Neural cell (in vitro differentiated cells): ENCODE measurements around the gene ATN1. TPM values are rescaled to one million over a fixed set of nuclear protein-coding genes. Genes with fewer than 3 reads are reported as not detected.

Experiments used
- H2AFZ ChIP-seq: fragments of 200-600, 300-800 bp; sonication (generic), shearing (Covaris generic); 2 replicates; pipeline ENCODE4 v1.6.0; 2014; ENCODE audit warnings: low read depth, mild to moderate bottlenecking, antibody characterized with exemption, low read length, moderate library complexity
- H3F3A ChIP-seq: fragments of 200-600 bp; shearing (Covaris generic); 2 replicates; pipeline ENCODE4 v1.6.1; 2016; ENCODE audit warnings: mild to moderate bottlenecking, moderate library complexity, mixed read lengths, antibody characterized with exemption, low read length; ENCODE audit not compliant: insufficient read depth, poor library complexity, severe bottlenecking
- H3K27ac ChIP-seq: fragments of 200-600, 300-800 bp; sonication (generic), shearing (Covaris generic); 2 replicates; pipeline ENCODE4 v1.5.1; 2014; ENCODE audit warnings: mild to moderate bottlenecking, low read length, moderate library complexity
- H3K27me3 ChIP-seq: fragments of 300-800, 200-600 bp; sonication (generic), shearing (Covaris generic); 2 replicates; pipeline ENCODE4 v1.6.0; 2014; ENCODE audit warnings: mild to moderate bottlenecking, low read depth, low read length, moderate library complexity; ENCODE audit not compliant: insufficient read depth
- H3K36me3 ChIP-seq: fragments of 300-800, 200-600 bp; sonication (generic), shearing (Covaris generic); 2 replicates; pipeline ENCODE4 v1.5.1; 2014; ENCODE audit warnings: mild to moderate bottlenecking, antibody characterized with exemption, low read length, moderate library complexity; ENCODE audit not compliant: insufficient read depth
- H3K4me2 ChIP-seq: fragments of 300-800, 200-600 bp; sonication (generic), shearing (Covaris generic); 2 replicates; pipeline ENCODE4 v1.6.0; 2014; ENCODE audit warnings: mild to moderate bottlenecking, low read length
- H3K4me3 ChIP-seq: fragments of 300-800, 200-600 bp; sonication (generic), shearing (Covaris generic); 2 replicates; pipeline ENCODE4 v1.5.1; 2014; ENCODE audit warnings: mild to moderate bottlenecking, low read length, moderate library complexity
- H3K79me2 ChIP-seq: fragments of 200-600 bp; shearing (Covaris generic); replicated peaks from 2 replicates; pipeline ENCODE4 v1.6.0; 2014; ENCODE audit warnings: mild to moderate bottlenecking, low read length, moderate library complexity; ENCODE audit not compliant: insufficient read depth
- H3K9ac ChIP-seq: fragments of 300-800, 200-600 bp; sonication (generic), shearing (Covaris generic); 2 replicates; pipeline ENCODE4 v1.6.1; 2016; ENCODE audit warnings: mild to moderate bottlenecking, low read length, mixed read lengths
- H3K9me2 ChIP-seq: fragments of 200-600 bp; shearing (Covaris generic); 2 replicates; pipeline ENCODE4 v1.6.1; 2016; ENCODE audit warnings: mild to moderate bottlenecking, low read length, mixed read lengths; ENCODE audit not compliant: insufficient read depth
- H3K9me3 ChIP-seq: fragments of 200-600, 300-800 bp; sonication (generic), shearing (Covaris generic); 2 replicates; pipeline ENCODE4 v1.6.1; 2016; ENCODE audit warnings: mild to moderate bottlenecking, mixed run types, low read length, moderate library complexity, mixed read lengths
- H4K20me1 ChIP-seq: fragments of 200-600 bp; shearing (Covaris generic); 2 replicates; pipeline ENCODE4 v1.6.1; 2016; ENCODE audit warnings: mild to moderate bottlenecking, mixed run types; ENCODE audit not compliant: insufficient read depth
- CTCF ChIP-seq: fragments of 450-650 bp; IDR thresholded peaks from 2 replicates; pipeline ENCODE4 v1.5.1; 2014; ENCODE audit warnings: antibody characterized with exemption, mild to moderate bottlenecking, moderate library complexity; ENCODE audit not compliant: poor library complexity, severe bottlenecking
- EP300 ChIP-seq: fragments of 450-650 bp; conservative IDR thresholded peaks from 2 replicates; pipeline ENCODE4 v1.6.1; 2014; ENCODE audit warnings: antibody characterized with exemption, mild to moderate bottlenecking, moderate library complexity; ENCODE audit not compliant: poor library complexity, severe bottlenecking
- EZH2 ChIP-seq: fragments of 200-600, 300-800 bp; shearing (Covaris generic), sonication (generic); IDR thresholded peaks from 2 replicates; pipeline ENCODE4 v1.6.1; 2014; ENCODE audit warnings: antibody characterized with exemption, low read length, borderline replicate concordance, mild to moderate bottlenecking; ENCODE audit not compliant: insufficient read depth, poor library complexity, severe bottlenecking
- MXI1 ChIP-seq: fragments of 450-650 bp; conservative IDR thresholded peaks from 2 replicates; pipeline ENCODE4 v1.6.1; 2014; ENCODE audit warnings: antibody characterized with exemption, mild to moderate bottlenecking; ENCODE audit not compliant: poor library complexity, severe bottlenecking
- POLR2AphosphoS5 ChIP-seq: IDR thresholded peaks from 2 replicates; pipeline ENCODE4 v1.6.1; 2012
- RAD21 ChIP-seq: fragments of 450-650 bp; conservative IDR thresholded peaks from 2 replicates; pipeline ENCODE4 v1.6.1; 2014; ENCODE audit warnings: antibody characterized with exemption, mild to moderate bottlenecking, moderate library complexity
- REST ChIP-seq: IDR thresholded peaks from 2 replicates; pipeline ENCODE4 v1.6.1; 2012; ENCODE audit warnings: borderline replicate concordance
- SMC3 ChIP-seq: fragments of 450-650 bp; conservative IDR thresholded peaks from 2 replicates; pipeline ENCODE4 v1.6.1; 2014; ENCODE audit warnings: antibody characterized with exemption, mild to moderate bottlenecking, moderate library complexity; ENCODE audit not compliant: poor library complexity
- TAF1 ChIP-seq: IDR thresholded peaks from 2 replicates; pipeline ENCODE4 v1.6.1; 2012; ENCODE audit warnings: low read depth
- polyA plus RNA-seq: library from polyadenylated mRNA; depleted of rRNA; stranded (reverse); fragments of >200 nt; gene quantifications from 2 replicates; pipeline ENCODE4 v1.2.3, GENCODE V29; 2014

Gene ATN1
- polyA plus RNA-seq, 1 donor from 2014 or later = 9.2 TPM

DNA sequence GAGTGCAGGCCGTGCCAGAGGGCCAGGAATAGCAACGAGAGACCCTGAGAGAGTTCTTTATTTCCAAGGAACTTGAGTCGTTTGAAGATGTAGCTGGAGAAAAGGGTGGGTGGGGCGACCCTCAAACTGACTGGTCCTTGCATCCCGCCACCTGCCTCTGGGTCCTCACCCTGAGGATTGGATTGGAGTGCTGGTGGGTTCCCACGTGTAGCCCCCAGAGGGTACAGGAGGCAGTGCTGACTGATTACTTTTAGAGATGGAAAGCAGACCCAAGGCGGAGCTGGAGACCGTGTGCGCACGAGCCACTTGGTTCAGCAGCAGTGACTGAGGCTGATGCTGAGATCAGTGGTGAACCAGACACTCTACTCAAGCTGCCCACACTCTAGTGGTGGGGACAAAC, 49.9 kb downstream of the ATN1 start:
- H3K9me2 ChIP-seq = no peaks in the 10 kb centered on the region
- H4K20me1 ChIP-seq = no peaks in the 10 kb centered on the region
- no peaks in the 10 kb centered on the region for H3K9me3 ChIP-seq
- peaks cover 8% of the 10 kb centered on the region for H3K36me3 ChIP-seq
- TF ChIP-seq EP300 = no peak
- TF ChIP-seq TAF1 = no peak
- TF ChIP-seq MXI1 = no peak
- no peak for TF ChIP-seq RAD21
- TF ChIP-seq CTCF = no peak
- no peak for TF ChIP-seq SMC3
- no peak for TF ChIP-seq POLR2AphosphoS5
- TF ChIP-seq EZH2 = no peak
- TF ChIP-seq REST = no peak
- no peak overlapping the region for H3K27ac ChIP-seq
- H3K27me3 ChIP-seq = no peaks in the 10 kb centered on the region
- H3F3A ChIP-seq = no peaks in the 10 kb centered on the region
- H3K9ac ChIP-seq = no peak overlapping the region
- no peak overlapping the region for H3K4me3 ChIP-seq
- H2AFZ ChIP-seq = no peak overlapping the region
- peaks cover under 1% of the 10 kb centered on the region for H3K79me2 ChIP-seq
- no peak overlapping the region for H3K4me2 ChIP-seq

DNA sequence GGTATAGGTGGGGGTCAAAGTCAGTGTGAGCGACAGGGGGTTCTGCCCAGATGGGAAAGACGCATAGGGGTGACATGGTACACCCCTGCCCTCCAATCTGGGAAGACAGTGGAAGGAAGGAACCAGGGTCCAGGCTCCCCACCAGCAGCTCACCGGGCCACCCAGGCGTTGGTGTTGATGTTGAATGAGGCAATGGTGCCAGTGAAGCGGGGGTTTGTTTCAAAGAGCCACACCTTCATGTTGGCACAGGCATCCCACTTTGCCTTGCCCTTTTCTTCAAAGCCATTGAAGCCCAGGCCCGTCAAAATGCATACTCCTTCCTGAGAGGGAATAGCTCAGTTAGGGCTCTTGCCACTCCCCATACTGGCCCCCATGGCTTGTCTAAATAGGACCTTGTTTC, 50.4 kb downstream of the ATN1 start:
- H3F3A ChIP-seq = no peaks in the 10 kb centered on the region
- no peak overlapping the region for H2AFZ ChIP-seq
- H3K4me3 ChIP-seq = no peak overlapping the region
- H3K27me3 ChIP-seq = no peaks in the 10 kb centered on the region
- H3K9ac ChIP-seq = no peak overlapping the region
- H3K9me3 ChIP-seq = no peaks in the 10 kb centered on the region
- H3K36me3 ChIP-seq = peaks cover 8% of the 10 kb centered on the region
- H4K20me1 ChIP-seq = no peaks in the 10 kb centered on the region
- no peak for TF ChIP-seq POLR2AphosphoS5
- H3K9me2 ChIP-seq = no peaks in the 10 kb centered on the region
- no peak overlapping the region for H3K4me2 ChIP-seq
- H3K27ac ChIP-seq = no peak overlapping the region
- no peaks in the 10 kb centered on the region for H3K79me2 ChIP-seq

- Histone ChIP-seq H3K9me2 (no peaks in the 10 kb centered on the region), H4K20me1 (no peaks in the 10 kb centered on the region), H2AFZ (no peak overlapping the region), H3K27me3 (no peaks in the 10 kb centered on the region), H3F3A (no peaks in the 10 kb centered on the region), H3K79me2 (no peaks in the 10 kb centered on the region), H3K27ac (no peak overlapping the region), H3K9me3 (no peaks in the 10 kb centered on the region), H3K36me3 (peaks cover 8% of the 10 kb centered on the region), H3K4me3 (no peak overlapping the region), H3K9ac (no peak overlapping the region), H3K4me2 (no peak overlapping the region)
- no peak for TF ChIP-seq REST
- TF ChIP-seq SMC3 = no peak
- no peak for TF ChIP-seq TAF1
- TF ChIP-seq CTCF = no peak
- no peak for TF ChIP-seq RAD21
- no peak for TF ChIP-seq POLR2AphosphoS5
- TF ChIP-seq EP300 = no peak
- no peak for TF ChIP-seq MXI1
- no peak for TF ChIP-seq EZH2
These were observed 50.9 kb downstream of the ATN1 start for GRCh38 chr12:6978611-6979011.
